NCI-H2196 treated with DMSO at 0.1 percent for 48 hours (cell line): Measurements from ENCODE around the gene S100A6.
"Not testable (repeated sequence)": the region's sequence is repeated elsewhere in the genome, so short reads cannot be mapped to it uniquely, and the experiment has no call there.

Experiments used
- DNase-seq: peaks from one replicate; lab custom pipeline; 2025; ENCODE audit not compliant: unreplicated experiment; lab: John Stamatoyannopoulos, UW

S100A6 gene

GRCh38 chr1:153535242-153536011 is at the start of gene S100A6:
S100A6 (minus strand) TSS chr1:153535991; CDS start chr1:153535339, 652 bp downstream.
- DNase-seq, result no peak

GRCh38 chr1:153585006-153585405 is 49.2 kb upstream of the S100A6 start:
- DNase-seq, result no peak

DNA sequence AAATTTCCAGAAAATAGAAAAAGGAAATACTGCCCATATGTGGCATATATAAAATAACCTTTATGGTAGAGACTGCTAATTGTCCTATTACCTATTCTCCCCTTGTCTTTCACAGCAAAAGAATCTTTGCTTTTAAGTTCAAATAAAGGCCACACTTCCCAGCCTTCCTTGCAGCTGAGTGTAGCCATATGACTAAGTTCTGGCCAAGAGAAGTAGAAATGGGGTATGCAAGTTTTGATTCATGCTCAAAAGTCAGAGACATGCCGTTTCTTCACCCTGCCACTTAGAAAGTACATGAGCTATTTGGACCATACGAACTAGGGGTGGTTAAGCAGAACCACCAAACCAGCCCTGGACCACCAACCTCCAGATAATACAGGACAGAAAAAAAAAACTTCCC is 48.2 kb upstream of the S100A6 start:
- no peak for DNase-seq

GRCh38 chr1:153583514-153583913 is 47.7 kb upstream of the S100A6 start:
- DNase-seq, result not testable (repeated sequence)

DNA sequence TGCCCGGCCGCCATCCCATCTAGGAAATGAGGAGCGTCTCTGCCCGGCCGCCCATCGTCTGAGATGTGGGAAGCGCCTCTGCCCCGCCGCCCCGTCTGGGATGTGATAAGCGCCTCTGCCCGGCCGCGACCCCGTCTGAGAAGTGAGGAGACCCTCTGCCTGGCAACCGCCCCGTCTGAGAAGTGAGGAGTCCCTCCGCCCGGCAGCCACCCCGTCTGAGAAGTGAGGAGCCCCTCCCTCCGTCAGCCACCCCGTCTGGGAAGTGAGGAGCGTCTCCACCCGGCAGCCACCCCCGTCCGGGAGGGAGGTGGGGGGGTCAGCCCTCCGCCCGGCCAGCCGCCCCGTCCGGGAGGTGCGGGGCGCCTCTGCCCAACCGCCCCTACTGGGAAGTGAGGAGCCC is 47.0 kb upstream of the S100A6 start:
- DNase-seq, result not testable (repeated sequence)

- no peak for DNase-seq
These were observed 43.1 kb upstream of the S100A6 start for GRCh38 chr1:153578936-153579335.

DNA sequence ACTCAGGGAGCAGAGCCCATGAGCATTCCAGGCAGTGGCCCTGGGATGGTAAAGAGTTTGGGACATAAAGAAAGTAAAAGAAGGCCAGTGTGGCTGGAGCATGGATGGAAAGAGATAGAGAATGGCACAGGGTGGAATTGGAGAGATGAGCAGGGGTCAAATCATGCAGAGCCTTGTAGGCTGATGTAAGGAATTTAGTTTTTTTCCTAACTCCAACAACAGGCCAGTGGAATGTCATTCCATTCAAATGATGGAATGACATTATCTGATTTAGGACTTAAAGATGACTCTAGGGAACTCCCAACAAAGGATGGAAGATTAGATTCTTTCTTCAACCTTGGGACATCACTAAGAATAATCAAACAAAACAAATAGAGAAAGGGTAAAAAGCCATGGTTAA is 42.7 kb upstream of the S100A6 start:
- DNase-seq, result no peak

GRCh38 chr1:153577624-153578051 is 41.8 kb upstream of the S100A6 start:
- no peak for DNase-seq

- no peak for DNase-seq
These were observed 41.3 kb upstream of the S100A6 start for GRCh38 chr1:153577138-153577537.

- not testable (repeated sequence) for DNase-seq
These were observed 39.7 kb upstream of the S100A6 start for GRCh38 chr1:153575497-153575896.

DNA sequence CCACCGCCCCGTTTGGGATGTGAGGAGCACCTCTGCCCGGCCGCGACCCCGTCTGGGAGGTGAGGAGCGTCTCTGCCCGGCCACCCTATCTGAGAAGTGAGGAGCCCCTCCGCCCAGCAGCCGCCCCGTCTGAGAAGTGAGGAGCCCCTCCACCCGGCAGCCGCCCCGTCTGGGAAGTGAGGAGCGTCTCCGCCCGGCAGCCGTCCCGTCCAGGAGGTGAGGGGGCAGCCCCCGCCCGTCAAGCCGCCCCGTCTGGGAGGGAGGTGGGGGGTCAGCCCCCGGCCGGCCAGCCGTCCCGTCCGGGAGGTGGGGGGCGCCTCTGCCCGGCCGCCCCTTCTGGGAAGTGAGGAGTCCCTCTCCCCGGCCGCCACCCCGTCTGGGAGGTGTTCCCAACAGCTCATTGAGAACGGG is 39.3 kb upstream of the S100A6 start:
- DNase-seq, result not testable (repeated sequence)

DNA sequence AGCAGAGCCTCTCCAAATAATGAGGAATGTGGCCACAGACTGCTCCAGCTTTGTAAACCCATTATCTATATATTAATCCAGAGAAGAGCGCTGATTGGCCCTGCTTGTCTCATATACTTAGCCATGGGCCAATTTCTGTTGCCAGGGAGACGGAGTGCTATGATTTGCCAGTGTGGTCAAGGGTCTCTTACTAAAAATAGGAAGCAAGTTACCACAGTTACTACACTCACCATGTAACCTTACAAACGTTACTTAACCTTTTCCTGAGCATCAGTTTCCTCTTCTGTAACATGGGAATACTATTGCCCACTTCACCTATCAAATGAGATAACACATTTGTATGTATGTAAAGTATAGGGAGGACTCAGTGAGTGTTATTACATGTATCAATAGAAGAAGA is 37.6 kb upstream of the S100A6 start:
- DNase-seq, result no peak

- peak; percentile 63 for DNase-seq
These were observed 36.8 kb upstream of the S100A6 start for GRCh38 chr1:153572569-153573015.

- no peak for DNase-seq
These were observed 35.9 kb upstream of the S100A6 start for GRCh38 chr1:153571706-153572105.

DNA sequence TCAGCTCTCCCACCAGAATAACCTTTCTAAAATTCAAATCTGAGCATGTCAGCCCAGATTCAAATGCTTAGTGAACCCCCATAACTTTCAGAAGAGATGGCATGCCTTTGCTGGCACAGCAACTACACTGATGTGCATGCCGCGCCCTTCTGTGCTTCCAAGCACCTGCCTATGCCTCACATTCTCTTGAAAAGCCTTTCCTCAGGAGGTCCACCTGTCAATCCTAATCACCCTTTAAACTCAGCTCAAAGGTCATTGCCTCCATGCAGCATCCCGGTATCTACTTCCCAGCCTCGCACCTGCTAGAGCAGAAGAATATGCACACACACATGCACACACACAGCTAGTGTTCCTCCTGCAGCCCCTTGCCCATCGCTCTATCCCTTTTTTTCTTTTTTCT is 35.1 kb upstream of the S100A6 start:
- no peak for DNase-seq

DNA sequence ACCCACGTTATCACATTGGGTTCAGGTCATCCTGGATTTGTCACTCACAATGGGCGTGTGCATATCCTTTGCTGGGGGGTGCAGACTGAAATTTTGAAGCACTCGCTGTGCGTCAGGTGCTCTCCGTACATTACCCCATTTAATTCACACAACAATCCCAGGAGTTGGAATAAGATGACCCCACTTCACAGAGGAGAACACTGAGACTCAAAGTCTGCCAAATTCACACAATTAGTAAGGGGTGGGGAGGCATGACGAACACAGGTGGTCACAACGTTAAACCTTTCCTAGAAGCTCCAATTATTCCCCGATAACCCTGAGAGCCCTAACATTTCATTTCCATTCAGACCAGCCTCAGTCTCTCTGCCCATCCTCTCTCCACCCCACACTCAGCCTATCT is 33.7 kb upstream of the S100A6 start:
- no peak for DNase-seq

DNA sequence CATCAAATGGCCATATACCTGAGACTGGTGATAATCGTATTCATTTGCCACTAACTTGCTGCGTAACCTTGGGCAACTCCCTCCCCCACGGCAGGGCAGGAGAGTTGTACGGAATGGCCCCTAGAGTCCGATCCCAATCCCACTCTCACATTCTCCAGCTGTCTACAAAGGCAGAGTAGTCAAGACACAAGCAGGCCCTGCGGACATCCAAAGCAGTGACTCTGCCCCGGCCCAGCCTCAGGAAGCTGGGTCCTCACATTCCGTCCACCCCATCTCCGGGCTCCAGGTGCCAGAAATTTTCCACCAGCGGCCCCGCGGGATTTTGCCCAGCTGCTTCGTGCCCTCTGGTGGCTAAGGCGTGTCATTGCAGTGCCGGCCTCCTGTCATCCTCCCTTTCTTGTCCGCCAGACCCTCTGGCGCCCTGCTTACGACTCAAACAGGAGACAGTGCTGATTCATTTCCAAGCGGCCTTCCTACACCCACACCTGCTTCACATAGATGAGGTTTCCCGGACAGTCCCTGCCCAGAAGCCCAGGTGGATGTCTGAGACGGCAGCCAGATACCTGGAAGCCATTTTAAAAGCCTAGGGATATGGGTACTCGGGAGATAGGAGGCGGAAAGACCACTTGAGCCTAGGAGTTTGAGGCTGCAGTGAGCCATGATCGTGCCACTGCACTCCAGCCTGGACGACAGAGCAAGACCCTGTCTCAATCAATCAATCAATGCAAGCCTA is 32.7 kb upstream of the S100A6 start:
- DNase-seq, result peak; percentile 94

GRCh38 chr1:153567621-153568366 is 32.0 kb upstream of the S100A6 start:
- DNase-seq, result no peak

DNA sequence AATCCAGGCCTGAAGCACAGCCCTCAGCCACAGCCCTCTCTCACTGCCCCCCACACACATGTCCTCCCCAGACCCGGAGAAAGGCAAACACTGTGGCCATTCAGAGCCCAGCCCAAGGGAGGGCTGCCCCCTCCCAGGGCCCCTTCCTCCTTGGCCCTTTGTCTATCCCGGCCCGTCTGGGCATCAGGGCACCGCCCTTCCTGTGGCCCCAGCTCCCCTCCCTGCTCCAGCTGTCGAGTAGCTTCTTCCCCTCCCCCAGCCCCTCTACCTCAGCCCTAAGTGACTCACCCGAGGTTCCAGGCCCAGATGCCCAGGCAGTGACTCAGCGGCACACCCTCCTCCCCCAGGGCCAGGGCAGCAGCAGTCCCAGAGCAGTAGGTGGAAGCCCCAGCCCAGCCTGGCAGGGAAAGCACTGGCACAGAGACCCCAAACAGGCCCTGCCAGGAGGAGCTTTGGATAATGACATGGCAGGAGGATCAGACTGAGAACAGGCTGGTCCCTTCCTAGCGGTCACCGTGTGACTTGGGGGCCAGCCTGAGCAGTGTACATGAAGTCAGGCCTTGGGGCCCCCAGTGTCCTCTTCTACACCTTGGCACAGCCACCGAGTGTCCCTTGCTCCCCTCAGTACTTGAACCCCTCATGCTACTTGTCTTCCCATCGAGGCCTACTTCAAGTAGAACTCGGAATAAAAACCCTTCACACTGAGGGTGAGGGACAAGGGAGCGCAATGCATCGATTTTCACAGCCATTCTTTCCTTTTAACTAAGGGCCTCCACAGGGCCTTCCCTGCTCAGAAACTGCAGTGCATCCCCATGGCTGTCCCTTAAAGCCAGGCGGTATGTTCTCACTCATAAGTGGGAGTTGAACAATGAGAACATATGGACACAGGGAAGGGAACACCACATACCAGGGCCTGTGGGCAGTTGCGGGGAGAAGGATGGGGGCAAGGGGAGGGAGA is 30.9 kb upstream of the S100A6 start:
- peak; percentile 94 for DNase-seq
